Glutamatergic neuron (in vitro differentiated cells): ENCODE results near the gene SPATA31C2. TPM values are rescaled to one million over a fixed set of nuclear protein-coding genes. Genes with fewer than 3 reads are reported as not detected.

Experiments used
- DNase-seq: peaks from one replicate; pipeline ENCODE4 v3.0.0; 2022
- H3K27ac Mint-ChIP-seq: one replicate; pipeline ENCODE4 v1.8.0; 2020; ENCODE audit warnings: mild to moderate bottlenecking, mixed read lengths, inconsistent platforms; ENCODE audit not compliant: unreplicated experiment
- H3K27me3 Mint-ChIP-seq: one replicate; pipeline ENCODE4 v1.8.0; 2020; ENCODE audit warnings: mild to moderate bottlenecking, moderate library complexity, mixed read lengths, inconsistent platforms; ENCODE audit not compliant: unreplicated experiment
- H3K36me3 Mint-ChIP-seq: one replicate; pipeline ENCODE4 v1.8.0; 2020; ENCODE audit warnings: mild to moderate bottlenecking, mixed read lengths, inconsistent platforms; ENCODE audit not compliant: unreplicated experiment
- H3K4me1 Mint-ChIP-seq: one replicate; pipeline ENCODE4 v1.8.0; 2020; ENCODE audit warnings: mild to moderate bottlenecking, low read depth, mixed read lengths, inconsistent platforms; ENCODE audit not compliant: unreplicated experiment
- H3K4me3 Mint-ChIP-seq: one replicate; pipeline ENCODE4 v1.8.0; 2020; ENCODE audit warnings: mild to moderate bottlenecking, mixed read lengths, inconsistent platforms; ENCODE audit not compliant: unreplicated experiment
- H3K9me3 Mint-ChIP-seq: one replicate; pipeline ENCODE4 v1.8.0; 2020; ENCODE audit warnings: mild to moderate bottlenecking, moderate library complexity, mixed read lengths, inconsistent platforms; ENCODE audit not compliant: unreplicated experiment
- total RNA-seq: library from RNA; stranded (reverse); fragmentation: NEBNext Ultra II Directional; extraction: Animal tissue kit (Norgen Biotek cat#: 25700); gene quantifications from one replicate; pipeline ENCODE4 v1.2.1, GENCODE V29; 2021; ENCODE audit not compliant: unreplicated experiment
- TF ChIP-seq, protein P1 (sequence below): fragments of 200-600 bp; sonication (generic); IDR thresholded peaks from one replicate; pipeline ENCODE4 v1.5.0; 2021; ENCODE audit not compliant: partially characterized antibody, unreplicated experiment

Gene SPATA31C2
- total RNA-seq, 1 donor from 2014 or later: not detected

DNA sequence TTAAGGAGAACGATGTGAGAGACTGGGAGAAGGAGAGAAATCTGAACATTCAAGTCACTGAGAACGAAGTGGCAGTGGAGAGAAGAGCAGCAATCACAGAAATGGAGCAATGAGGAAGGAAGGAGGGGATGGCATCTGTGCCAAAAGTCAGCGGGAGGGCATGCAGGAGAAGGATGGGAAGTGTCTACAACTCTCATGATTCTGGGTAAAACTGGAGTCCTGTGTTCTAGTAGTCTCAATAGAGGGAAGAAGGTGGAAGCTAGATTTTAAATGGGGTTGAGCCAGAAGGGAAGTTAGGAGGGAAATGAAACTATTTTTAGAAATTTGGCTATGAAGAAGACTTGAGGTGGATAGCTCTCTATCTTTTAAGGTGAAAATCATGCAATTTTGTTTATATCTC lies 39.1 kb upstream of the SPATA31C2 start:
- Mint-ChIP-seq H3K27me3 (no peaks in the 10 kb centered on the region), H3K36me3 (no peaks in the 10 kb centered on the region), H3K4me3 (no peak overlapping the region), H3K4me1 (peaks cover 11% of the 10 kb centered on the region), H3K9me3 (peaks cover 5% of the 10 kb centered on the region), H3K27ac (no peak overlapping the region)
- TF ChIP-seq, protein P1, sequence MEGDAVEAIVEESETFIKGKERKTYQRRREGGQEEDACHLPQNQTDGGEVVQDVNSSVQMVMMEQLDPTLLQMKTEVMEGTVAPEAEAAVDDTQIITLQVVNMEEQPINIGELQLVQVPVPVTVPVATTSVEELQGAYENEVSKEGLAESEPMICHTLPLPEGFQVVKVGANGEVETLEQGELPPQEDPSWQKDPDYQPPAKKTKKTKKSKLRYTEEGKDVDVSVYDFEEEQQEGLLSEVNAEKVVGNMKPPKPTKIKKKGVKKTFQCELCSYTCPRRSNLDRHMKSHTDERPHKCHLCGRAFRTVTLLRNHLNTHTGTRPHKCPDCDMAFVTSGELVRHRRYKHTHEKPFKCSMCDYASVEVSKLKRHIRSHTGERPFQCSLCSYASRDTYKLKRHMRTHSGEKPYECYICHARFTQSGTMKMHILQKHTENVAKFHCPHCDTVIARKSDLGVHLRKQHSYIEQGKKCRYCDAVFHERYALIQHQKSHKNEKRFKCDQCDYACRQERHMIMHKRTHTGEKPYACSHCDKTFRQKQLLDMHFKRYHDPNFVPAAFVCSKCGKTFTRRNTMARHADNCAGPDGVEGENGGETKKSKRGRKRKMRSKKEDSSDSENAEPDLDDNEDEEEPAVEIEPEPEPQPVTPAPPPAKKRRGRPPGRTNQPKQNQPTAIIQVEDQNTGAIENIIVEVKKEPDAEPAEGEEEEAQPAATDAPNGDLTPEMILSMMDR: no peak
- no peak for DNase-seq

DNA sequence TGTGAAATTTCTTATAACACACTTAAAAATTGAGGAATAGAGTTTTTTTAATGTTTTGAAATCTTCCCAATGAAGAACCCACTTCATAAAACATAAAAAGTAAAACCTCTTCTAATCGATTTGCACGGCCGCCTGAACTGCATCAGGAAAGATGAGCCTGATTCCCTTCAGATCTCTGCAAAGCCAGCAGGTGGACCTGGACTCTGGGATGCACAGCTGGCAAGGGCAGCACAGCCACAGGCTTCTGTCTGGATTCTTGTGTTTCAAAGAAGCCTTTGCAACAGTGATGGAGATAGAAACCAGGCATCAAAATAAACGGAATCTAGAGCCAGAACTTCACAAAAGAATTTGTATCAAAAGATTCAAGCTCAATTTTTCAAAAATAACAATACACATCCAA lies 36.0 kb upstream of the SPATA31C2 start:
- TF ChIP-seq, protein P1: no peak
- peak; percentile 57 for DNase-seq
- Mint-ChIP-seq H3K36me3 (no peaks in the 10 kb centered on the region), H3K27me3 (no peaks in the 10 kb centered on the region), H3K4me3 (no peak overlapping the region), H3K27ac (no peak overlapping the region), H3K9me3 (peaks cover 3% of the 10 kb centered on the region), H3K4me1 (peaks cover 9% of the 10 kb centered on the region)

DNA sequence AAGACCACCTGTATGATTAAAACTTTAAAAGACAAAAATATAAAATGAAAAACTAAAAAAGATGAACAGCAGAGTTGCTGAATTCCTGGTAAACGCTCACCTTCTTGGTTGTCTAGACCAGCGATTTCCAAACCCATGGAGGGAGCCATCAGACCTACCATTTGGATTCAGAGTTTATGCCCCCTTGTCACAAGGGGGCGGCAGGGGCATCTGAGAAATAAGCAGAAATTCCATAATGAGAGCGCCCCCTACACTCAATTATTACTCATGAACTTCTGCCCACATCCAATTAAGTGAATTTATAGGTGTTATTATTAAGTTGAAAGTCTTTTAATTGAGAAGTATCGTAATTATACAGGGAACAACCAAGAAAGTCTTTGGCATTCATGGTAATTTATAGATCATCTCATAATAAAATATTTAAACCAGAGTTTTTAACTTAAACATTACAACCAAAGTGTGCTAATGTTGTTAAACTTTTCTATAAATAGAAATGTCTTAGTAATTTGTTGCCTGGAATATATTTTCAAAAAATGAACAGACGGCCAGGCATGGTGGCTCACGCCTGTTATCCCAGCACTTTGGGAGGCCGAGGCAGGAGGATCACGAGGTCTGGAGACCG lies 35.2 kb upstream of the SPATA31C2 start:
- peak; percentile 39 for DNase-seq

DNA sequence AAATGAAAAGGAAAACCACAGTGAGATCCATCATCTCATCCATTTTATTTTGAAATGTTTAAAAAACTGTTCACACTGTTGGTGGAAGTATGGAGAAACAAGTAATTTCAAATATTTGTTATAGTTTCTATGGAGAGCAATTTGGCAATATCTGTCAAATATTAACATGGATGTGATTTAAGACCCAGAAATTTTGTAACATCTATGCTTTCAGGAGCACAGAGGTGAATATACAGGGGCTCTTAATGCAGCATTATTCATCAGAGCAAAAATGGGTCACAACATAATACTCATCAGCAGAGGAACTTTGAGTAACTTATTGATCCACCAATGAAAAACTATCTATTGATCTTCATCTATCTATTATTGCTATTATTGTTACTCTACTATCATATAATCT lies 31.4 kb upstream of the SPATA31C2 start:
- TF ChIP-seq, protein P1: no peak
- peaks cover 3% of the 10 kb centered on the region for H3K27me3 Mint-ChIP-seq
- H3K9me3 Mint-ChIP-seq: peaks cover 3% of the 10 kb centered on the region
- peaks cover 6% of the 10 kb centered on the region for H3K4me1 Mint-ChIP-seq
- no peak overlapping the region for H3K27ac Mint-ChIP-seq
- H3K4me3 Mint-ChIP-seq: no peak overlapping the region
- no peaks in the 10 kb centered on the region for H3K36me3 Mint-ChIP-seq
- DNase-seq: no peak

More for the DNA sequence above, 35.2 kb upstream of the SPATA31C2 start:
- Mint-ChIP-seq H3K27ac (no peak overlapping the region), H3K27me3 (no peaks in the 10 kb centered on the region), H3K4me3 (no peak overlapping the region), H3K36me3 (no peaks in the 10 kb centered on the region), H3K4me1 (peaks cover 9% of the 10 kb centered on the region), H3K9me3 (peaks cover 5% of the 10 kb centered on the region)
- TF ChIP-seq, protein P1: peak; percentile 67

DNA sequence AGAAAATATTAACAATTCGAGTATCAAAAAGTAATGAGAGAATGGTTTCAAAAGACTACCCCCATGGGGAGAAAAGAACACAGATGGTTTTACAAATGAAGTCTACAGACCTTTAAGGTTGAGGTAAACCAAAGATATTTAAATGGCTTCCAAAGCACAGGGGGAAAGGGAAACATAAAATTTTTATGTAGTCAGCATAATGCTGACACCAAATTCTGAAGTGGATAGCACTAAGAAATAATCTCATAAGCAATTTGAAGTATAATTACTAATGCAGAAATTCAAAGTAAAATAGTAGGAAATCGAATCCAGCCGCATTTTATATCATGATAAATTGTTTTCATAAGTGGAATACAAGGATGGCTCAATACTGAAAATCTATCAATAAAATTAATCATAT lies 30.3 kb upstream of the SPATA31C2 start:
- Mint-ChIP-seq H3K4me3 (no peak overlapping the region), H3K27me3 (peaks cover 5% of the 10 kb centered on the region), H3K9me3 (peaks cover 3% of the 10 kb centered on the region), H3K27ac (no peak overlapping the region), H3K36me3 (peaks cover 2% of the 10 kb centered on the region), H3K4me1 (peaks cover 3% of the 10 kb centered on the region)
- TF ChIP-seq, protein P1: no peak
- no peak for DNase-seq
